ENCODE results near the gene APBB2. TPM values are rescaled to one million over a fixed set of nuclear protein-coding genes. Genes with fewer than 3 reads are reported as not detected.

The APBB2 gene
- total and polyA plus RNA-seq, 11 donors = 8.6 to 39.1 (median 26.7) TPM

GRCh38 chr4:40845154-40845835 lies 369.0 kb downstream of the APBB2 start:
- intact Hi-C loops (cut with DNase I) = loop anchor here in 1 of 10 donors (10.0 kb wide), 1 partner anchor 50 kb away; no protein-coding TSS in a partner anchor
- Histone ChIP-seq H3K4me3 (no peak overlapping the region), H3K27ac (peak overlapping the region in 1 of 12 donors; percentile 11), H3K27me3 (no peaks in the 10 kb centered on the region), H3K36me3 (no peaks in the 10 kb centered on the region), H3K9me3 (no peaks in the 10 kb centered on the region), H3K4me1 (peaks cover 0 to 27% (median 11%) of the 10 kb centered on the region in 12 donors)
- DNase-seq (no peak), ATAC-seq (no peak)
- TF ChIP-seq CTCF (IDR thresholded peaks at IDR 0.05) = no peak
- TF ChIP-seq POLR2A (IDR thresholded peaks at IDR 0.05) = no peak
- WGBS, 4 donors = 58 to 67% (median 60%) methylated on average over 10 of the region's 10 CpGs

- DNase-seq = no peak
Observed at GRCh38 chr4:40844261-40844660, 370.1 kb downstream of the APBB2 start.

GRCh38 chr4:40843696-40844095 lies 370.6 kb downstream of the APBB2 start:
- 86 to 96% (median 90%) methylated on average over 1 of the region's 1 CpG for WGBS, 4 donors
- intact Hi-C loops (cut with DNase I) = loop anchor here in 5 of 10 donors (2.0 to 10.0 kb wide), 4 partner anchors 51 to 106 kb away; no protein-coding TSS in a partner anchor
- Histone ChIP-seq H3K4me3 (no peak overlapping the region), H3K27ac (no peak overlapping the region), H3K9me3 (no peaks in the 10 kb centered on the region), H3K36me3 (no peaks in the 10 kb centered on the region), H3K27me3 (no peaks in the 10 kb centered on the region), H3K4me1 (peaks cover 0 to 27% (median 12%) of the 10 kb centered on the region in 12 donors)
- ATAC-seq (peak in 1 of 4 donors; percentile 35), DNase-seq (no peak)
- TF ChIP-seq POLR2A (IDR thresholded peaks at IDR 0.05) (no peak), CTCF (IDR thresholded peaks at IDR 0.05) (peak in 4 of 12 donors; percentile 9 to 30 (median 18))

More at GRCh38 chr4:40844261-40844660, 370.1 kb downstream of the APBB2 start:
- 84 to 90% (median 89%) methylated on average over 5 to 6 of the region's 6 CpGs for WGBS, 4 donors
- no peaks in the 10 kb centered on the region for H3K36me3 ChIP-seq
- H3K9me3 ChIP-seq = no peaks in the 10 kb centered on the region
- intact Hi-C loops (cut with DNase I) = loop anchor here in 5 of 10 donors (5.0 to 10.0 kb wide), 3 partner anchors 51 to 107 kb away; no protein-coding TSS in a partner anchor
- H3K27me3 ChIP-seq = no peaks in the 10 kb centered on the region
- peaks cover 0 to 27% (median 12%) of the 10 kb centered on the region in 12 donors for H3K4me1 ChIP-seq
- no peak overlapping the region for H3K4me3 ChIP-seq
- no peak overlapping the region for H3K27ac ChIP-seq
- no peak for ATAC-seq
- TF ChIP-seq CTCF (IDR thresholded peaks at IDR 0.05) = no peak
- no peak for TF ChIP-seq POLR2A (IDR thresholded peaks at IDR 0.05)

DNA sequence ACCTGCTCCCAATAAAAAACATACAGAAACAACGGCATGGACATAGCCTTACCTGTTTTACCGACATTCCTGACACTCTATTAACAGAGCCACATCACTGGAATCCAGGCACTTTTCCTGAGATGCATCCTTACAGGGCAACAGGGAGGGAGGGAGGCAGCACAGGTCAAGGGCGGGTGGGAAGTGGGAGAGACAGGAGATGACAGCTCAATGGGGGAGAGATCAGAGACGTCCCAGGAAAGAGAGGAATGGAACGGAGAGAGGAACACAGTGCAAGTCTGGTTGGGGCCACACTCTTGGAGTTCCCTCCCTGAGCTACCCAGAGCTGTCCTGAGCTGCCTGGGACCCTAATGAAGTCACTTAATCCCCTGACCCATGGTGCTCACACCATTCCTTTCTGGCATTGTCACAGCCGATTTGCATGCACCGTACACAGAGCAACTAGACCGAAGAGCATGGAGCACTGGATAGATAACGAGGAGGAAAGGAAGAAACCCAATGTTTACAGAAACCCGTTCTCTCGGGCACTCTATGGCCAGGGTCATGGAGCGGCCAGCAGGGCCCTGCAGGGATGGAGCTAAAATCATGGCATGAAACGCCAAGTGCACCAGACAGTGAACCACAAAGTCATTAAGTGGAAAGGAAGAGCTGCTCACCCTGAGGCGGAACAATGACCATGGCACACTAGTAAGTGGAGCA lies 371.5 kb downstream of the APBB2 start:
- intact Hi-C loops (cut with DNase I) = loop anchor here in 5 of 10 donors (2.0 to 10.0 kb wide), 4 partner anchors 52 to 106 kb away; no protein-coding TSS in a partner anchor
- H3K36me3 ChIP-seq = no peaks in the 10 kb centered on the region
- peak overlapping the region in 8 of 12 donors; percentile 30 to 73 (median 55) for H3K27ac ChIP-seq
- DNase-seq = no peak
- no peaks in the 10 kb centered on the region for H3K9me3 ChIP-seq
- H3K4me1 ChIP-seq = peaks cover 0 to 27% (median 12%) of the 10 kb centered on the region in 12 donors
- 47 to 54% (median 49%) methylated on average over 14 of the region's 14 CpGs for WGBS, 4 donors
- TF ChIP-seq POLR2A (IDR thresholded peaks at IDR 0.05) (no peak), CTCF (IDR thresholded peaks at IDR 0.05) (no peak)
- H3K27me3 ChIP-seq = no peaks in the 10 kb centered on the region
- ATAC-seq = peak; percentile 16 to 54 (median 34)
- peak overlapping the region in 5 of 12 donors; percentile 28 to 41 (median 31) for H3K4me3 ChIP-seq

Data from heart left ventricle (tissue), 16 donors.